ENCODE measurements around the gene GMPPB. TPM values are rescaled to one million over a fixed set of nuclear protein-coding genes. Genes with fewer than 3 reads are reported as not detected.
"Not testable (repeated sequence)": the region's sequence is repeated elsewhere in the genome, so short reads cannot be mapped to it uniquely, and the experiment has no call there.

GMPPB gene
- total and polyA plus RNA-seq, 2 donors, result 11.3 to 17.9 TPM

GRCh38 chr3:49701388-49702077 lies 22.2 kb downstream of the GMPPB start:
- no peak for DNase-seq (ENCODE audit: extremely low spot score)
- no peak overlapping the region for H3K4me3 ChIP-seq (ENCODE audit: low read depth, low read length)
- no peak overlapping the region for H3K27ac ChIP-seq (ENCODE audit: low read depth)
- WGBS, result 85% methylated on average over 21 of the region's 21 CpGs
- H3K36me3 ChIP-seq (ENCODE audit: insufficient read depth), result no peaks in the 10 kb centered on the region
- H3K4me1 ChIP-seq (ENCODE audit: insufficient read depth), result no peaks in the 10 kb centered on the region

- WGBS, result 79% methylated on average over 13 of the region's 13 CpGs
- no peak overlapping the region for H3K27ac ChIP-seq (ENCODE audit: low read depth)
- no peaks in the 10 kb centered on the region for H3K4me1 ChIP-seq (ENCODE audit: insufficient read depth)
- H3K36me3 ChIP-seq (ENCODE audit: insufficient read depth), result no peaks in the 10 kb centered on the region
- no peak for DNase-seq (ENCODE audit: extremely low spot score)
- H3K4me3 ChIP-seq (ENCODE audit: low read depth, low read length), result no peak overlapping the region
Measured at GRCh38 chr3:49700453-49701128, 23.2 kb downstream of the GMPPB start.

- WGBS, result 81% methylated on average over 8 of the region's 8 CpGs
- DNase-seq (ENCODE audit: extremely low spot score), result no peak
- no peaks in the 10 kb centered on the region for H3K36me3 ChIP-seq (ENCODE audit: insufficient read depth)
- no peak overlapping the region for H3K27ac ChIP-seq (ENCODE audit: low read depth)
- H3K4me3 ChIP-seq (ENCODE audit: low read depth, low read length), result no peak overlapping the region
- no peaks in the 10 kb centered on the region for H3K4me1 ChIP-seq (ENCODE audit: insufficient read depth)
Measured at GRCh38 chr3:49700014-49700413, 23.7 kb downstream of the GMPPB start.

GRCh38 chr3:49699281-49699979 lies 24.3 kb downstream of the GMPPB start:
- Histone ChIP-seq H3K4me1 (ENCODE audit: insufficient read depth) (no peaks in the 10 kb centered on the region), H3K4me3 (ENCODE audit: low read depth, low read length) (no peak overlapping the region), H3K36me3 (ENCODE audit: insufficient read depth) (no peaks in the 10 kb centered on the region), H3K27ac (ENCODE audit: low read depth) (no peak overlapping the region)
- DNase-seq (ENCODE audit: extremely low spot score), result no peak
- WGBS, result 90% methylated on average over 16 of the region's 16 CpGs

- not testable (repeated sequence) for DNase-seq (ENCODE audit: extremely low spot score); H3K27ac ChIP-seq (ENCODE audit: low read depth)
Measured at GRCh38 chr3:49695350-49696015, 28.3 kb downstream of the GMPPB start.

GRCh38 chr3:49694409-49695070 lies 29.2 kb downstream of the GMPPB start:
- not testable (repeated sequence) for DNase-seq (ENCODE audit: extremely low spot score); H3K27ac ChIP-seq (ENCODE audit: low read depth); H3K4me3 ChIP-seq (ENCODE audit: low read depth, low read length); H3K4me1 ChIP-seq (ENCODE audit: insufficient read depth); H3K36me3 ChIP-seq (ENCODE audit: insufficient read depth)
- 41% methylated on average over 6 of the region's 6 CpGs for WGBS

More at GRCh38 chr3:49695350-49696015, 28.3 kb downstream of the GMPPB start:
- 83% methylated on average over 4 of the region's 4 CpGs for WGBS
- not testable (repeated sequence) for H3K4me1 ChIP-seq (ENCODE audit: insufficient read depth); H3K4me3 ChIP-seq (ENCODE audit: low read depth, low read length); H3K36me3 ChIP-seq (ENCODE audit: insufficient read depth)

- H3K4me1 ChIP-seq (ENCODE audit: insufficient read depth); H3K4me3 ChIP-seq (ENCODE audit: low read depth, low read length); DNase-seq (ENCODE audit: extremely low spot score); H3K27ac ChIP-seq (ENCODE audit: low read depth); H3K36me3 ChIP-seq (ENCODE audit: insufficient read depth): not testable (repeated sequence)
- WGBS, result 88% methylated on average over 3 of the region's 3 CpGs
Measured at GRCh38 chr3:49691481-49691880, 32.3 kb downstream of the GMPPB start.

- not testable (repeated sequence) for DNase-seq (ENCODE audit: extremely low spot score); H3K4me1 ChIP-seq (ENCODE audit: insufficient read depth); H3K36me3 ChIP-seq (ENCODE audit: insufficient read depth); H3K4me3 ChIP-seq (ENCODE audit: low read depth, low read length); H3K27ac ChIP-seq (ENCODE audit: low read depth)
- 97% methylated on average over 3 of the region's 3 CpGs for WGBS
Measured at GRCh38 chr3:49690856-49691255, 32.9 kb downstream of the GMPPB start.

GRCh38 chr3:49689908-49690624 lies 33.7 kb downstream of the GMPPB start:
- peak overlapping the region; percentile 78 for H3K4me3 ChIP-seq (ENCODE audit: low read depth, low read length)
- H3K36me3 ChIP-seq (ENCODE audit: insufficient read depth); H3K27ac ChIP-seq (ENCODE audit: low read depth); H3K4me1 ChIP-seq (ENCODE audit: insufficient read depth); DNase-seq (ENCODE audit: extremely low spot score): not testable (repeated sequence)
- WGBS, result 7% methylated on average over 16 of the region's 16 CpGs

- DNase-seq (ENCODE audit: extremely low spot score), result peak; percentile 72
- 2% methylated on average over 66 of the region's 66 CpGs for WGBS
- H3K4me3 ChIP-seq (ENCODE audit: low read depth, low read length), result peak within 1 kb of the TSS; percentile 78
- H3K27ac ChIP-seq (ENCODE audit: low read depth), result peak within 1 kb of the TSS; percentile 3
- no peaks in the 10 kb centered on the region for H3K36me3 ChIP-seq (ENCODE audit: insufficient read depth)
- H3K4me1 ChIP-seq (ENCODE audit: insufficient read depth), result no peaks in the 10 kb centered on the region
Measured at GRCh38 chr3:49689046-49689907, 34.5 kb downstream of the GMPPB start, which contains the start of the genes MST1 and RNF123. MST1 (minus strand) TSS chr3:49689474; CDS start chr3:49688691, 783 bp downstream. RNF123 (plus strand) TSS chr3:49689557; CDS start chr3:49691166, 1,609 bp downstream.

GRCh38 chr3:49688338-49689045 lies 35.3 kb downstream of the GMPPB start:
- DNase-seq (ENCODE audit: extremely low spot score); H3K36me3 ChIP-seq (ENCODE audit: insufficient read depth); H3K4me1 ChIP-seq (ENCODE audit: insufficient read depth); H3K27ac ChIP-seq (ENCODE audit: low read depth): not testable (repeated sequence)
- WGBS, result 78% methylated on average over 7 of the region's 7 CpGs
- H3K4me3 ChIP-seq (ENCODE audit: low read depth, low read length), result peak overlapping the region; percentile 78
